ENCODE measurements around the gene SLC2A1.

GRCh38 chr1:42891465-42892138 is 67.1 kb downstream of the SLC2A1 start:
- TF ChIP-seq CTCF (conservative IDR thresholded peaks at IDR 0.05) (no peak), EZH2 (IDR thresholded peaks at IDR 0.05; ENCODE audit: low read depth) (no peak)

All from PC-9 (cell line).